Smooth muscle cell (in vitro differentiated cells): ENCODE results near the gene TJAP1. TPM values are rescaled to one million over a fixed set of nuclear protein-coding genes. Genes with fewer than 3 reads are reported as not detected.
"Not testable (repeated sequence)": the region's sequence is repeated elsewhere in the genome, so short reads cannot be mapped to it uniquely, and the experiment has no call there.

Experiments used
- DNase-seq: peaks from one replicate; lab custom pipeline; 2025; ENCODE audit not compliant: unreplicated experiment; lab: John Stamatoyannopoulos, UW
- H2AFZ ChIP-seq: fragments of 200-600 bp; sonication (generic); 2 replicates; pipeline ENCODE4 v1.6.0; 2016; ENCODE audit warnings: antibody characterized with exemption, low read depth, mild to moderate bottlenecking
- H3F3A ChIP-seq: fragments of 200-600 bp; sonication (generic); 2 replicates; pipeline ENCODE4 v1.6.0; 2017; ENCODE audit warnings: antibody characterized with exemption, low read depth
- H3K27ac ChIP-seq: fragments of 200-600 bp; sonication (generic); 2 replicates; pipeline ENCODE4 v1.5.1; 2016; ENCODE audit warnings: low read depth, mild to moderate bottlenecking
- H3K27me3 ChIP-seq: fragments of 200-600 bp; sonication (generic); 2 replicates; pipeline ENCODE4 v1.6.1; 2016; ENCODE audit warnings: low read depth, mild to moderate bottlenecking
- H3K36me3 ChIP-seq: fragments of 200-600 bp; sonication (generic); 2 replicates; pipeline ENCODE4 v1.5.1; 2016; ENCODE audit warnings: low read depth
- H3K4me1 ChIP-seq: fragments of 200-600 bp; sonication (generic); 2 replicates; pipeline ENCODE4 v1.5.1; 2016; ENCODE audit warnings: low read depth
- H3K4me2 ChIP-seq: fragments of 200-600 bp; sonication (generic); 2 replicates; pipeline ENCODE4 v1.6.0; 2016; ENCODE audit warnings: mild to moderate bottlenecking
- H3K4me3 ChIP-seq: fragments of 200-600 bp; sonication (generic); 2 replicates; pipeline ENCODE4 v1.5.1; 2016; ENCODE audit warnings: mild to moderate bottlenecking
- H3K79me2 ChIP-seq: fragments of 200-600 bp; sonication (generic); 2 replicates; pipeline ENCODE4 v1.6.0; 2016; ENCODE audit warnings: low read depth, mild to moderate bottlenecking
- H3K9ac ChIP-seq: fragments of 200-600 bp; sonication (generic); 2 replicates; pipeline ENCODE4 v1.6.0; 2016; ENCODE audit warnings: low read depth
- H3K9me3 ChIP-seq: fragments of 200-600 bp; sonication (generic); replicated peaks from 2 replicates; pipeline ENCODE4 v1.5.1; 2016; ENCODE audit warnings: low read depth
- H4K20me1 ChIP-seq: fragments of 200-600 bp; sonication (generic); 2 replicates; pipeline ENCODE4 v1.6.0; 2016; ENCODE audit warnings: low read depth
- CTCF ChIP-seq: fragments of 200-600 bp; sonication (generic); IDR thresholded peaks from 2 replicates; pipeline ENCODE4 v1.5.1; 2017; ENCODE audit warnings: borderline replicate concordance, mild to moderate bottlenecking, antibody characterized with exemption; ENCODE audit not compliant: insufficient read depth, poor library complexity, severe bottlenecking
- WGBS: methylation state at CpG from one replicate; pipeline ENCODE4 v1.1.7; 2016; ENCODE audit warnings: low lambda C conversion rate; 5-methylcytosine and 5-hydroxymethylcytosine counted together
- polyA plus RNA-seq: library from polyadenylated mRNA; unstranded; fragments of >200 nt; fragmentation: Nextera tagmentation; extraction: Ambion mirVana; gene quantifications from 2 replicates; pipeline ENCODE4 v1.2.1, GENCODE V29; 2016
- total RNA-seq: library from RNA; depleted of rRNA; stranded (reverse); fragments of >200 nt; gene quantifications from 2 replicates; pipeline ENCODE4 v1.2.3, GENCODE V29; 2014

The TJAP1 gene
- total and polyA plus RNA-seq, 2 experiments from 2014 or later: 9.3 to 13.5 TPM

- Histone ChIP-seq H3K4me2 (no peak overlapping the region), H3K9me3 (no peaks in the 10 kb centered on the region), H3K79me2 (no peaks in the 10 kb centered on the region), H4K20me1 (no peaks in the 10 kb centered on the region), H3K36me3 (no peaks in the 10 kb centered on the region), H3K27me3 (peaks cover 6% of the 10 kb centered on the region), H2AFZ (no peak overlapping the region), H3K27ac (no peak overlapping the region), H3F3A (no peaks in the 10 kb centered on the region), H3K4me1 (no peaks in the 10 kb centered on the region), H3K4me3 (no peak overlapping the region), H3K9ac (no peak overlapping the region)
- no peak for TF ChIP-seq CTCF
- WGBS: 77% methylated on average over 2 of the region's 2 CpGs
- DNase-seq: no peak
Observed at GRCh38 chr6:43465948-43466347, 11.4 kb upstream of the TJAP1 start.

- not testable (repeated sequence) for H3F3A ChIP-seq, H3K27me3 ChIP-seq, H2AFZ ChIP-seq, H3K9ac ChIP-seq, H3K27ac ChIP-seq, H4K20me1 ChIP-seq, H3K79me2 ChIP-seq, H3K9me3 ChIP-seq, H3K4me3 ChIP-seq, DNase-seq, H3K36me3 ChIP-seq, H3K4me1 ChIP-seq, H3K4me2 ChIP-seq
- 82% methylated on average over 5 of the region's 5 CpGs for WGBS
Observed at GRCh38 chr6:43467265-43467664, 10.1 kb upstream of the TJAP1 start.

GRCh38 chr6:43467752-43468151 lies 9.6 kb upstream of the TJAP1 start:
- Histone ChIP-seq H3K27ac (no peak overlapping the region), H3K79me2 (no peaks in the 10 kb centered on the region), H2AFZ (no peak overlapping the region), H3K4me1 (no peaks in the 10 kb centered on the region), H3K9ac (no peak overlapping the region), H4K20me1 (no peaks in the 10 kb centered on the region), H3K4me3 (no peak overlapping the region), H3K9me3 (no peaks in the 10 kb centered on the region), H3F3A (no peaks in the 10 kb centered on the region), H3K36me3 (no peaks in the 10 kb centered on the region), H3K27me3 (no peaks in the 10 kb centered on the region), H3K4me2 (no peak overlapping the region)
- WGBS: 69% methylated on average over 4 of the region's 4 CpGs
- no peak for TF ChIP-seq CTCF
- no peak for DNase-seq

GRCh38 chr6:43468240-43468639 lies 9.1 kb upstream of the TJAP1 start:
- no peak for TF ChIP-seq CTCF
- H3K9ac ChIP-seq: no peak overlapping the region
- no peaks in the 10 kb centered on the region for H3K4me1 ChIP-seq
- no peaks in the 10 kb centered on the region for H3K27me3 ChIP-seq
- H3K36me3 ChIP-seq: no peaks in the 10 kb centered on the region
- no peaks in the 10 kb centered on the region for H3F3A ChIP-seq
- no peak for DNase-seq
- no peaks in the 10 kb centered on the region for H3K79me2 ChIP-seq
- H2AFZ ChIP-seq: no peak overlapping the region
- H3K27ac ChIP-seq: no peak overlapping the region
- H3K4me3 ChIP-seq: no peak overlapping the region
- no peaks in the 10 kb centered on the region for H3K9me3 ChIP-seq
- 91% methylated on average over 4 of the region's 4 CpGs for WGBS
- H3K4me2 ChIP-seq: no peak overlapping the region
- H4K20me1 ChIP-seq: no peaks in the 10 kb centered on the region
